NCI-H82 (cell line): Measurements from ENCODE around the gene UBE2R2.
"Not testable (repeated sequence)": the region's sequence is repeated elsewhere in the genome, so short reads cannot be mapped to it uniquely, and the experiment has no call there.

ENCODE experiments used
- DNase-seq: peaks from one replicate; lab custom pipeline; 2025; lab: John Stamatoyannopoulos, UW

UBE2R2 gene

GRCh38 chr9:33840381-33840780 is 23.4 kb downstream of the UBE2R2 start:
- no peak for DNase-seq

- DNase-seq: no peak
Observed at GRCh38 chr9:33843312-33843961, 26.5 kb downstream of the UBE2R2 start.

- DNase-seq: no peak
Observed at GRCh38 chr9:33846231-33846630, 29.3 kb downstream of the UBE2R2 start.

GRCh38 chr9:33847894-33848205 is 30.9 kb downstream of the UBE2R2 start:
- not testable (repeated sequence) for DNase-seq

- DNase-seq: no peak
Observed at GRCh38 chr9:33850267-33850629, 33.3 kb downstream of the UBE2R2 start.

- no peak for DNase-seq
Observed at GRCh38 chr9:33850677-33851076, 33.7 kb downstream of the UBE2R2 start.

GRCh38 chr9:33851301-33851700 is 34.3 kb downstream of the UBE2R2 start:
- DNase-seq: no peak

- peak; percentile 27 for DNase-seq
Observed at GRCh38 chr9:33852216-33852826, 35.4 kb downstream of the UBE2R2 start.

GRCh38 chr9:33856247-33856646 is 39.3 kb downstream of the UBE2R2 start:
- DNase-seq: no peak

- no peak for DNase-seq
Observed at GRCh38 chr9:33858423-33858822, 41.5 kb downstream of the UBE2R2 start.

- no peak for DNase-seq
Observed at GRCh38 chr9:33860200-33860871, 43.4 kb downstream of the UBE2R2 start.

GRCh38 chr9:33861917-33862453 is 45.0 kb downstream of the UBE2R2 start:
- DNase-seq: no peak

GRCh38 chr9:33863027-33863426 is 46.1 kb downstream of the UBE2R2 start:
- DNase-seq: not testable (repeated sequence)

- DNase-seq: no peak
Observed at GRCh38 chr9:33867747-33868439, 50.9 kb downstream of the UBE2R2 start.

- no peak for DNase-seq
Observed at GRCh38 chr9:33868440-33868973, 51.5 kb downstream of the UBE2R2 start.

GRCh38 chr9:33869243-33869642 is 52.3 kb downstream of the UBE2R2 start:
- not testable (repeated sequence) for DNase-seq

- no peak for DNase-seq
Observed at GRCh38 chr9:33877727-33878489, 60.9 kb downstream of the UBE2R2 start.

- no peak for DNase-seq
Observed at GRCh38 chr9:33878691-33879366, 61.9 kb downstream of the UBE2R2 start.

GRCh38 chr9:33880211-33881089 is 63.5 kb downstream of the UBE2R2 start:
- DNase-seq: no peak

GRCh38 chr9:33881635-33882034 is 64.7 kb downstream of the UBE2R2 start:
- no peak for DNase-seq
